ENCODE measurements around the gene PALLD.
"Not testable (repeated sequence)": the region's sequence is repeated elsewhere in the genome, so short reads cannot be mapped to it uniquely, and the experiment has no call there.

Gene PALLD

DNA sequence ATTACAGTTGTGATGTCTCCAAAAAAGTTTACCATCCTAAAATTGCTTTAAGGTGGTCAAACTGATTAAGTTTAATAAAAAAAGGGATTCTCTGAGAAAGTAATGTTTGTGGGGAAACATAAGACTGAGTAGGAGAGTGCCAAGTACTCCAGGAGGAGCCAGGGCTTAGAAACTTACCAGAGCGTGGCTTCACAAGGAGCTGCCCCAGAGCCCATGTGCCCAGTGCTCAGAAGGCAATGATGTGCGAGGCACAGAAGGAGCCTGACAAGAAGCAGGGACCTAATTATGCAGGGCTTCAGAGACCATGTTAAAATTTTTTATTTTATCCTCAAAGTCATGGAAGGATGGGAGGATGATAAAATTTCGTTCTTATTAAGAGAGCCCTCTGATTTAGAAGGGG lies 204.2 kb downstream of the PALLD start:
- no peak overlapping the region for H3K27ac ChIP-seq
- TF ChIP-seq CTCF (conservative IDR thresholded peaks at IDR 0.05), result no peak

DNA sequence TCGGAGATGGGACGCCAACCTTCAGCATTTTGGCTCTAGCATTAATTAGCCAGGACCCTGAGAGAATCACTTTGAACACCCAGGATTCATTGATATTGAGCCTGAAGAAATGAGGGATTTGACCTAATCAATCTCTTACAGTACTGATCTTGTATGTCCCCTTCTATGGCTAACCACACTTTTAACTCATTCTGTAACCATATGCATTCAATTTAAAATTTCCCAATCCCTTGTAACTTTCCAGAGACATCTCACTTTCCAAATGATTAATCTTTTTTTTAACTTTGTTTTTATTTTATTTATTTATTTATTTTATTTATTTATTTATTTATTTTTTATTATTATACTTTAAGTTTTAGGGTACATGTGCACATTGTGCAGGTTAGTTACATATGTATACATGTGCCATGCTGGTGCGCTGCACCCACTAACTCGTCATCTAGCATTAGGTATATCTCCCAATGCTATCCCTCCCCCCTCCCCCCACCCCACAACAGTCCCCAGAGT lies 205.8 kb downstream of the PALLD start:
- H3K27ac ChIP-seq, result not testable (repeated sequence)

DNA sequence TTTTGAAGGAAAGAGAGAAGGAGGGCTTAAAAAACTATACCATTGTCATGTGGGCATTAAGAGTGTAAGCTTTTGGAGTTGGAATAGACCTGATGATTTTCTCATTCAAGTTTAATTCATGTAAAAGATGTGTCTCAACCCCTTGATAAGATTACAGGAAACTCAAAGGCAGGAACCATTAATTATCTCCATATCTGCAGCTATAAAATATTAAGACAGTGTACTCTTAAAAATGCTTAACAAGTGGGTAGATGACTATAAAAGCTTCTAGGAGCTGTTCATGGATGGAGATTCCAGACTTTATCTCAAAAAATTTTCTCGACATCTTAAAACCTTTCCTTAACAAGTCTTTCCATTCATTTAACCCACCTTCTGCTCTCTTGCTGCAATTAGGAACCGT lies 208.3 kb downstream of the PALLD start:
- no peak for TF ChIP-seq CTCF (conservative IDR thresholded peaks at IDR 0.05)
- H3K27ac ChIP-seq, result peak overlapping the region; percentile 2; the same call in 1 of the 2 replicates

DNA sequence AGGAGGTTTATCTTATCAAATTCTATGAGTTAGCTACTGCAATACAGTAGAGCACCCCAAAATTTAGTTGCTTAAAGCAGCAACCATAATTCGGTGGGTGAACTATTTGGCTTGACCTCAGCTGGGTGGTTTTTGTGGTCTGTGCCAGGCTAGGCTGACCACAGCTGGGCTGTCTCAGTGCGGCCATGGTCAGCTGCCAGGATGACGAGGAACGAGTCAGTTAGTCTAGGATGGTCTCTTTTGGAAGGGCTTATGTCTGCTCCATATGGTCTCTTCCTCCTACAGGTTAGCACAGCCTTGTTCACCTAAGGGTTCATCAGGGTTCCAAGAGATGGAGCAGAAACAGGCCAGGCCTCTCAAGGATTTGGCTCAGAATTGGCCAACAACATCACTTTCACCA lies 210.4 kb downstream of the PALLD start:
- no peak overlapping the region for H3K27ac ChIP-seq
- no peak for TF ChIP-seq CTCF (conservative IDR thresholded peaks at IDR 0.05)

GRCh38 chr4:168708108-168708507 lies 211.3 kb downstream of the PALLD start:
- no peak for TF ChIP-seq CTCF (conservative IDR thresholded peaks at IDR 0.05)
- H3K27ac ChIP-seq, result no peak overlapping the region

- peak; percentile 86 for TF ChIP-seq CTCF (conservative IDR thresholded peaks at IDR 0.05)
- H3K27ac ChIP-seq, result no peak overlapping the region
Measured at GRCh38 chr4:168710353-168710946, 213.6 kb downstream of the PALLD start.

- no peak for TF ChIP-seq CTCF (conservative IDR thresholded peaks at IDR 0.05)
- no peak overlapping the region for H3K27ac ChIP-seq
Measured at GRCh38 chr4:168711197-168712140, 214.6 kb downstream of the PALLD start.
